Stimulated activated CD8-positive, alpha-beta memory T cell treated with anti-CD3 and anti-CD28 coated beads, Interleukin-4, amount 100 ng/mL, for 48 hours (primary cell): ENCODE results near the gene RTN4IP1.
"Not testable (repeated sequence)": the region's sequence is repeated elsewhere in the genome, so short reads cannot be mapped to it uniquely, and the experiment has no call there.

Source experiments
- DNase-seq: peaks from one replicate; pipeline ENCODE4 v3.0.0-alpha.2; 2020

RTN4IP1 gene

GRCh38 chr6:106574741-106575458 lies 54.4 kb downstream of the RTN4IP1 start:
- DNase-seq: peak; percentile 26

GRCh38 chr6:106572875-106573585 lies 56.3 kb downstream of the RTN4IP1 start:
- no peak for DNase-seq

GRCh38 chr6:106572436-106572835 lies 56.9 kb downstream of the RTN4IP1 start:
- DNase-seq: no peak

- no peak for DNase-seq
Observed at GRCh38 chr6:106569428-106569827, 59.9 kb downstream of the RTN4IP1 start.

- DNase-seq: no peak
Observed at GRCh38 chr6:106568530-106568929, 60.8 kb downstream of the RTN4IP1 start.

GRCh38 chr6:106564476-106564875 lies 64.8 kb downstream of the RTN4IP1 start:
- DNase-seq: no peak

GRCh38 chr6:106563614-106564013 lies 65.7 kb downstream of the RTN4IP1 start:
- DNase-seq: no peak

GRCh38 chr6:106561686-106562405 lies 67.5 kb downstream of the RTN4IP1 start:
- no peak for DNase-seq

GRCh38 chr6:106560996-106561685 lies 68.2 kb downstream of the RTN4IP1 start:
- DNase-seq: no peak

GRCh38 chr6:106559659-106560058 lies 69.6 kb downstream of the RTN4IP1 start:
- DNase-seq: not testable (repeated sequence)

- DNase-seq: no peak
Observed at GRCh38 chr6:106558364-106558763, 70.9 kb downstream of the RTN4IP1 start.

GRCh38 chr6:106557837-106558236 lies 71.5 kb downstream of the RTN4IP1 start:
- DNase-seq: no peak

GRCh38 chr6:106556368-106556960 lies 72.8 kb downstream of the RTN4IP1 start:
- DNase-seq: no peak

- no peak for DNase-seq
Observed at GRCh38 chr6:106555767-106556166, 73.5 kb downstream of the RTN4IP1 start.

GRCh38 chr6:106553440-106553839 lies 75.9 kb downstream of the RTN4IP1 start:
- DNase-seq: peak; percentile 57

GRCh38 chr6:106551155-106551554 lies 78.1 kb downstream of the RTN4IP1 start:
- DNase-seq: no peak

GRCh38 chr6:106549521-106549920 lies 79.8 kb downstream of the RTN4IP1 start:
- DNase-seq: no peak

GRCh38 chr6:106548926-106549455 lies 80.3 kb downstream of the RTN4IP1 start:
- not testable (repeated sequence) for DNase-seq

GRCh38 chr6:106547601-106548453 lies 81.5 kb downstream of the RTN4IP1 start:
- DNase-seq: peak; percentile 61

GRCh38 chr6:106546691-106547414 lies 82.4 kb downstream of the RTN4IP1 start:
- DNase-seq: no peak

GRCh38 chr6:106546261-106546690 lies 83.0 kb downstream of the RTN4IP1 start:
- DNase-seq: no peak
